Measurements from ENCODE around the gene GPATCH4. TPM values are rescaled to one million over a fixed set of nuclear protein-coding genes. Genes with fewer than 3 reads are reported as not detected.

Gene GPATCH4
- total RNA-seq = 5.8 and 13.0 TPM in 2 replicates

GRCh38 chr1:156601122-156601830 is at the start of gene GPATCH4:
Gene GPATCH4, minus strand, starts transcription at chr1:156601479.

GRCh38 chr1:156641761-156642264 is 40.5 kb upstream of the GPATCH4 start, which contains the start of gene BCAN:
Gene BCAN, plus strand, starts transcription at chr1:156642117. Its CDS starts 3,938 bp downstream, at chr1:156646055.

GRCh38 chr1:156618853-156619581 is 17.7 kb upstream of the GPATCH4 start, which contains the start of gene HAPLN2:
Gene HAPLN2, plus strand, starts transcription at chr1:156619415. Its CDS starts 4,076 bp downstream, at chr1:156623491.

GRCh38 chr1:156591432-156592157 is 9.7 kb downstream of the GPATCH4 start, which contains the start of gene NAXE:
Gene NAXE, plus strand, starts transcription at chr1:156591776. Its CDS starts 29 bp downstream, at chr1:156591805.

GRCh38 chr1:156579472-156579871 is 21.8 kb downstream of the GPATCH4 start, which contains the start of gene TTC24:
Gene TTC24, plus strand, starts transcription at chr1:156579723. Its CDS starts 1,642 bp downstream, at chr1:156581365.

GRCh38 chr1:156571919-156572662 is 29.2 kb downstream of the GPATCH4 start, which contains the start of gene IQGAP3:
Gene IQGAP3, minus strand, starts transcription at chr1:156572565. Its CDS starts 36 bp downstream, at chr1:156572529.

Other genes starting within 250 kb of the GPATCH4 start
- not detected in 2 replicates for gene RHBG, start 232.3 kb downstream of the GPATCH4 start, total RNA-seq
- 20.4 and 26.9 TPM in 2 replicates for gene MEF2D, start 100.7 kb downstream of the GPATCH4 start, total RNA-seq
- gene IQGAP3, start 28.9 kb downstream of the GPATCH4 start, total RNA-seq = 4.3 and 5.5 TPM in 2 replicates
- not detected in 2 replicates for gene TTC24, start 21.8 kb downstream of the GPATCH4 start, total RNA-seq
- 50.9 and 61.9 TPM in 2 replicates for gene NAXE, start 9.7 kb downstream of the GPATCH4 start, total RNA-seq
- gene HAPLN2, start 17.9 kb upstream of the GPATCH4 start, total RNA-seq = 2.3 TPM in 1 of 2 replicates, not detected in the other
- not detected in 2 replicates for gene BCAN, start 40.6 kb upstream of the GPATCH4 start, total RNA-seq
- gene NES, start 75.9 kb upstream of the GPATCH4 start, total RNA-seq = 27.6 and 30.3 TPM in 2 replicates
- gene CRABP2, start 104.1 kb upstream of the GPATCH4 start, total RNA-seq = 2.1 and 2.5 TPM in 2 replicates
- gene METTL25B, start 127.0 kb upstream of the GPATCH4 start, total RNA-seq = 6.5 and 11.6 TPM in 2 replicates
- gene ISG20L2, start 127.3 kb upstream of the GPATCH4 start, total RNA-seq = 13.7 and 18.0 TPM in 2 replicates
- 61.2 and 66.1 TPM in 2 replicates for gene MRPL24, start 139.6 kb upstream of the GPATCH4 start, total RNA-seq
- 134 and 156 TPM in 2 replicates for gene HDGF, start 150.2 kb upstream of the GPATCH4 start, total RNA-seq
- gene PRCC, start 166.1 kb upstream of the GPATCH4 start, total RNA-seq = 39.7 and 47.3 TPM in 2 replicates
- gene SH2D2A, start 215.4 kb upstream of the GPATCH4 start, total RNA-seq = 0.18 TPM in 1 of 2 replicates, not detected in the other

Measured in cardiac atrium fibroblast (primary cell).